GM19452 (cell line): ENCODE measurements around the gene AGBL1.
"Not testable (repeated sequence)": the region's sequence is repeated elsewhere in the genome, so short reads cannot be mapped to it uniquely, and the experiment has no call there.

Experiments used
- ATAC-seq: cut with Tn5 transposase; IDR thresholded peaks from one replicate; pipeline ENCODE4 v1.9.1; 2021; ENCODE audit not compliant: unreplicated experiment

AGBL1 gene

DNA sequence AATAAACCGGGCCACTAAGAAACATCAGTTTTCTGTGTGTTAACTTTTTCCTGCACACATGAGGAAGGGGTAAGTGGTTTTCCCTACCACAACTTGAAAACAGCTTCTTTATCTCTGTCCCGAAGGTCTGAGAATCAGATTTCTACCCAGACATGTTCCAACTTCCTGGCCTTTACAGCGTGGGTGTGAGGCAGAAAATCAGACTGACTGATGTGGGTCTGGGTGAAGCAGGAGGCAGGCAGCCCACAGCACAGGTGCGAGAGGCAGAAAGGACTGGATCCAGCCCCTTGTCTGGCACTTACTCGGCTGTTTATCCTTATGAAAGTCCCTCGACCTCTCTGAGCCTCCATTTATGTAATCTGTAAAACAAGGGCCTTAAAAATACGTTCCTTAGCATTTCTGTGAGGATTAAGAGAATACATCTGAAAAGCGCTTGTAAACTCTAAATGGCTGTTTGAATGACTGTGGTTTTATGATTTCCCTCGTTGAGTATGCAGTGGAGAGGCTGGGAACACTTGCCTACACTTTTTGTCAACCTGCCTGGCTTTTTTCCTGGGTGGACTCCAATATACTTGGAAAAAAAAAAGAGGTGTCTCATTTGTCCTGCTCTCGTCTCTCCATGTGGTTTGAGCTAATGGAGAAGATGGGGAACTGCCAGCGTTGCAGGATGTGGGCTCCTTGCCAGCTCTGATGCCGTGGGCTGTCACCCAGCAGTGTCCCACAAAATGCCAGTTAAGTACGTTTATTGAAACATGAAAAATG lies 3.1 kb downstream of the AGBL1 start:
- no peak for ATAC-seq

DNA sequence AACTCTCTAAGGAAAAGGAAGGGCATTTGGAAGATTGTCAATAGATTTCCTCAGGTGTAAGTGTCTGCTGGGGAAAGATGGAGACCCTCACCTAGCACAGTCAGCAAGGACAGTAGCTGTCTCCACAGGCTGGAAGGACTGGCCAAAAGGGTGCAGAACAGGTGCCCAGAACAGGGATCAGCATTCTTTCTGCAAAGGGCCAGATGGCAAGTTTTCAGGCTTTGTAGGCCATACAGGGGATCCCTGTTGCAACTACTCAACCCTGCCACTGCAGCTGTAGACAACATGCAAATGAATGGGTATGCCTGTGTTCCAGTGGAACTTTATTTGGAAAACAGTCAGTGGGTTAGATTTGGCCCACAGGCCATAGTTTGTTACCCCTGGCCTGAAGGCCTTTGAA lies 8.1 kb downstream of the AGBL1 start:
- ATAC-seq: no peak

DNA sequence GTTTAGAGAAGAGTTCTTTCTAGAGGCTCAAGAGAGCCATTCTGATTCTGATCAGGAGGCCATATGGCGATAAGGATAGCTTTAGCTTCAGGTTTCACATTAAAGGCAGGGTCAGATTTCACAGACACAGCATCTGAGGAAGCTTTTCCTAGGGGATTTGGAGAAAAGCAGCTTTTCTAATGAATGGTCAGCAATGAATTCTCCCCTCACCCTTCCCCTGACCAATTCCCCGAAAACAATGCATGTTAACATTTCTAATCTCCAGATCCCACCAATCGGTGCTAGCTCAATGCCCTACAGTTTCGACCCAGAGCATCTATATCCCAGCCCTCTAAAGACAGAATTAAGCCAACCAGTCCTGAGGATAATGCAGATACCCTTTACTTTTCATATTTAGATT lies 9.8 kb downstream of the AGBL1 start:
- no peak for ATAC-seq

DNA sequence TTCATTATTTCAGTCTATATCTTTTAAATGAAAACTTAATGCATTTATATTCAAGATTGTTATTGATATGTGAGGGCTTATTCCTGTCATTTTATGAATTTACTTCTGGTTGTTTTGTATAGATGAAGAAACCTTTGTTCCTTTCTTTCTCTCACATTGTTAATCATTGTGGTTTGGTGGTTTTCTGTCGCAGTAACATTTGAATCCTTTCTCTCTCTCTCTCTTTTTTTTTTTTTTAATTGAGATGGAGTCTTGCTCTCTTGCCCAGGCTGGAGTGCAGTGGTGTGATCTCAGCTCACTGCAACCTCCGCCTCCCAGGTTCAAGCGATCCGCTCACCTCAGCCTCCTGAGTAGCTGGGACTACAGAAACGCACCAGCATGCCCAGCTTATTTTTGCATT lies 22.1 kb downstream of the AGBL1 start:
- ATAC-seq: no peak

DNA sequence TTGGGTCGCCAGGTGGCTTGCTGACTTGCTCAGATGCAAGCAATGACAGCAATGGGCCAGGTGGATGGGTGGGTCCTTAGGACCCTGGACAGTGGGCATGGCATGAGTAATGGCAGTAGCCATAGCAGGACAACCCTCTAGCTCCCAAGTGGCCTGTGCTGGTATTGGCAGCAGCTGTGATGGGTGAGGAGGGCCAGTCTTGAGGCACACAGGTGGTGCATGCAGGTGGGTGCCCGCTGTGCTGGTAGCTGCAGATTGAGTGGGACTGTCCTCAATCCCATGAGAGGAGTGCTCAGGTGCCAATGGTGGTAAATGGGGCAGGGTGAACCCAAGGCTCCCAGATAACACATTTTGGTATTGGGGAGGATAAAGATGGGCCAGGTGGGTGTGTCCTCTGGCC lies 24.2 kb downstream of the AGBL1 start:
- no peak for ATAC-seq

DNA sequence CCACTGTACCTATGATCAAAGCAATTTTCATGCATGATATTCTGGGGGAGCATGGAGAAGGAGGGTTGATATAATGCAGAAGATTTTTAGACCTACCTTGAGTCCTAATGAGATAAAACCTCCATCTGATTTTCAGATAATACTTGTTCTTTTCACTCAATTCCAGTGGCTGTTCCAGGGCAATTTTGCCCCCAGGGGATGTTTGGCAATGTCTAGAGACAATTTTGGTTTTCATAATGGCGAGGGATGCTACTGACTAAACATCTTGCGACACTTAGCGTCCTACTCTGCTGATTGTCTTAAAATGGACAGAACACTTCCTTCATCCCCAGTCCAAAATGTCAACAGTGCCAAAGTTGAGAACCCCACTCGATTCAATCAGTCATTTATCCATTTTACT lies 26.6 kb downstream of the AGBL1 start:
- no peak for ATAC-seq

DNA sequence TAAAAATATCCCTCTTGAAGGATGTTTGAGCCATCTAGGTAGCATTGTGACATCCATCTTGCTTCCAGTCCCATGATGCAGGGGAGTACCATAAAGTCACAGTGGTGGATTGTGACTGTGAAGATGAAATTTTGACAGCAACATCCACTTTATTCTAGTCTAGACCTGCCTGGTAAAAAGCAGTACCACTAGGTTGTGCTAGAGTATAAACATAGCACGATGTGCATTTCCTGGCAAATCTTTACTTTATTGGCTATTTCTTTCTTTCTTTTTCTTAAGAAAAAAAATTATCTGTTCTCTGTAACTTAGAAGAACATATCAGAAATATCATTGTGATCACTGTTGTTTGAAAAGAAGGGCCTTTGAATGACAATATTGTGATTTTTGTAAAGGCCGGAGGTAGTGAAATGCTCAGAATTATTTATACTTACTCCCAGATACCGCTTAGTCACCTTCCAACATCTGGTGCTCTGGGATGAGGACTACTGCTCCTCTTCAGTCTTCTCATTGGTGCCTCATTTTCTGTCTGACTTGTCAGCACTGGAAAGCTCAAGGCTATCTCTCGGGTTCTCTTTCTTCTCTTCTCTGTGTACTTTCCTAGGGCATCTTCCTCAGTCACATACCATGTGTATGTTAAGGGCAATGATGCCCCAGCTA lies 35.6 kb downstream of the AGBL1 start:
- no peak for ATAC-seq

DNA sequence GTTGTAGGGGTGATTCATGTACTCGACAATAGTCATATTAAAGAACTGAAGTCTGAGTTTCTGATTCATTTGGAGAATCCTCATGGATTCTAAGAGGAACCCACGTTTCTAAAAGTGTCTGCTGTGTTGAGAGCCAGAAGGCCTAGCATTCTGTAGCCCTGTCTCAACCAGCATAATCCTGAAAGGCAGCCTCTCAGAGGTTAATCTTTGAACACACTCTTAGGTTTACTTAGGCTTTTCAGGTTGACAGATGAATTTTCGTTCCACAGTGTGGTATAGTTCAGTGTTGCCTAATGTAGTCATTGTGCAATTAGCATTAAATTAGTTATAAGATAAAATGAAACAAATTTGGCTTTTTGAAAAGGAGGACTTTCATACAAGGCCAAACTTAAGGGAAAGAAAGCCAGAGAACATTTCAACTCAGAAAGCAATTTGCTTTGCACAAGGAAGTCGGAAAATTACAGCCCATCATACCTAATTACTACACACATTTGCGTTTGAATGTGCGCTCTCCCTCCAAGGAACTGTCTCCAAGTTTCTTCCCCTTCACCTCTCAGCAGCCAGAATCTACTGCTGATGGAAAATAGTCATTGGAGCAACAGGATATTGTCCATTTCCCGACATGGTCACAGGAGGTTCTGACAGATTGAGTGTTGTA lies 42.0 kb downstream of the AGBL1 start:
- ATAC-seq: no peak

DNA sequence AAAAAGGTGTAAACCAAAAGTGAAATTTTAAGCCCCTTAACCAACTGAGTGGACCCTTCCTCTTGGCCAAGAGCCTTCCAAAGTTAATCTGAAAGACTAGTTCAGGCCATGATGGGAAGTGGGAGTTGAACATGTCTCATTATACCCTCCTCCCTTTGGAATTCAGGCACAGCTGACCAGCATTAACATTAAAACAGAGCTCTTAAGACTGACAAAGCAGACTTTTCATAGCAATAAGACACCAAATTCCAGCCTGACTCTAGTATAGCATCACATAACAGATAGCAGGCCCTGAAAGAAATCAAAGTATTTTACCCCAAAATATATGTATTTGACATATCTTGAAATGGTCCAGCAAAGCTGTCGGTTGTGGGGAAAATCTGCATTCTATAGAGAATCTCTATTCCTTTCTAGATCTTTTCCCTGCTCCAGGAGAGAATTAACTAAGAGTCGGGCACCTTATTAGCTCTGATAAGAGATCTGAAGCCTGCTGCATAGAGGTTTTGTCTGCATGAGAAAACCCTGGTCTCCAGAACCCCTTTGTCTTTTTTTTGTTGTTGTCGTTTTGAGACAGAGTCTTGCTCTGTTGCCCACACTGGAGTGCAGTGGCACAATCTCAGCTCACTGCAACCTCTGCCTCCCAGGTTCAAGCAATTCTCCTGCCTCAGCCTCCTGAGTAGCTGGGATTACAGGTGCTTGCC lies 43.2 kb downstream of the AGBL1 start:
- not testable (repeated sequence) for ATAC-seq

DNA sequence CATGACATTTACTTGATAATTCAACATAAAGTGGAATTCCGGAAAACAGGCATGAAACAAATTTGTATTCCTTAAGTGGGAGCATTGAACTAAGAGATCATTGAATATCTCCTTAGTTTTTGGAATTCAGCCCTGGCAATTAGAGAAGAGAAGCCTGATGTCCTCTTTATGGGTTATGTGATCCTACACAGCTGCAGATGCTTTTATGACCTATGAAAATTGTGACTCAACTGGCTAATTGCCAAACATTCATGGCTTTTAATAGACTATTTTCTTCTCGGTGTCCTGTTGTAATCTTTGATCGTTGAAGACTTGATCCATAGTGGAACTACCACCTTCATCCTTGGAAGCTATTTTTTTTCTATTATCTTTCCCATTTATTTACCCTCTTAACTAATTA lies 46.1 kb downstream of the AGBL1 start:
- no peak for ATAC-seq

DNA sequence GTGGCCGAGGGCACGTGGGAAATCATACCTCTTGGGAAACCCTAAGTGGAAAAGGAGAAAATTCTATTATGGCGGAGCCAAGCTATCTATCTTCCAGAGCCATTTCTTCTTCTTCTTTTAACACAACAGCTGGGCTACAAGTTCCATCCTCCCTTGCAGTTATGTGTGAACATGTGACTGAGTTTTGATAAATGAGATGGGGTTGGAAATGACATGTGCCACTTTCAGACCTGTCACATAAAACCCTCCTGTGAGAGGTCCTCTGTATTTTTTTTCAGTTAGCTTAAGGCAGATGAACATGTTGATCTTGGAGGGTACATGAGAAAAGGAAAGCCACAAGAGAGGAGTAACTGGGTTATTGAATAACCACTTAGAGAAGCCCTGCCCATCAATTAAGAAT lies 47.9 kb downstream of the AGBL1 start:
- ATAC-seq: no peak

DNA sequence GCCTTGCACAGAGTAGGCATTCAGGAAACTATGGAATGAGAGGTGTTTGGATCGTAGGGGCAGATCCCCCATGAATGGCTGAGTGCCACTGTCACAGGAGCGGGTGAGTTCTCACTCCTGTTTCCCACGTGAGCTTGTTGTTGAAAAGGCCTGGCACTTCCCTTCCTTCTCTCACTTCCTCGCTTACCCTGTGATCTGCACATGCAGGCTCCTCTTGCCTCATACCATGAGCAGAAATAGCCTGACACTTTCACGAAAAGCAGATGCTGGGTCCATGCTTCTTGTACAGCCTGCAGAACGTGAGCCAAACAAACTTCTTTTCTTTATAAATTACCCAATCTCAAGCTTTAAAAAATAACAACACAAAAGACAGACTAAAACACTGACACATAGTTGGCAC lies 55.4 kb downstream of the AGBL1 start:
- no peak for ATAC-seq

DNA sequence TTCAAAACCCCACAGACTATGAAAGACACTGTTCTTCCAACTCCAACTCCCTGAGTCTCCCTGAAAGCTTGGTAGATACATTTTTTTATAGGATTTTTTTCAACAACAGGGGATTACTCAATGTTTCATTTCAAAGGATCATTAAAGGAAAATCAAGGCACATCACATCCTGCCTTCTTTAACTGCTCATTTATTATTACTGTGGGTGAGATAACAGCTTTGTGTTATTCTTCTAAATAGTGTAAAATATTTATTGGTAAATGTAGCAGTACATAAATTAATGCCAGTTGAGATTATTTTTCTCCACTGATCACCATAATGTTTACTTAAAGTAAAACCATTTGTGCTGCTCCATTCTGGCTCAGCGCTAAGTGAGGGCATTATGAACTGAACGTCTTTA lies 57.2 kb downstream of the AGBL1 start:
- ATAC-seq: no peak

DNA sequence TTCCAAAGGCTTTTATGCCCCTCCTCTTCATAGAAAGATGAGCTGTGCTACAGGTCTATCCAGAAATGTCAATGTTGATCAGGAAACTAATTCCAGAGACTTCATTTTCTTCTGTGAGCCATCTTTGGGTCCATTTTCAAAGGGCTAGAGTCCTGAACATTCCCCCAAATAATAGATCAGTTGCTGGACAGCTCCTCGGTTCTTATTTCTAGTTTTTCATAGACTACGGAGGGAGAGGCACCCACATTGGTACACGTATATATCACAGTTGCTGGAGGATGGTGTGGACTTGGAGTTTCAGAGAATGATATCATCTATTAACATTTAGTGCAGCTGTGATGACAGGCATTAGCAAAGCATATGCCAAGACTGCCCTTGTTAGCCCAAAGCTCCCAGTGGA lies 59.1 kb downstream of the AGBL1 start:
- ATAC-seq: no peak

DNA sequence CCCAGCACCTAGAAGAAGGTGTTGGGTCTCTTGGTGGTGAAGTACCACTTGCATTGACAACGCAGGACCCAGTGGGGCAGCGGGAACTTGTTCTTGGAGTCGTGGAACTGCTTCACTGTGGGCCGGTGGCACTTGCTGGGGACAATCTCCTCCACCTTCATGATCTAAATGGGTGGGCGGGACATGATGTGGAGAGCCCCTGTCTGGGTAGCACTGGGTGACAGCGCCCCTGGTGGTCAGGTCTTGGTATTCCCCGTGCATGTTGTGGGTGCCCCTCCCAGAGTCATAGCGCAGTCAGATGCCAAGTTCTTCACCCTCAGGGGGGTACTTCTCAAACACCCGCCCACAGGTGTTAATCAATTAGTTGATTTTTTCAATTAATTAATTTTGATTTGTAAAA lies 60.2 kb downstream of the AGBL1 start:
- ATAC-seq: no peak

DNA sequence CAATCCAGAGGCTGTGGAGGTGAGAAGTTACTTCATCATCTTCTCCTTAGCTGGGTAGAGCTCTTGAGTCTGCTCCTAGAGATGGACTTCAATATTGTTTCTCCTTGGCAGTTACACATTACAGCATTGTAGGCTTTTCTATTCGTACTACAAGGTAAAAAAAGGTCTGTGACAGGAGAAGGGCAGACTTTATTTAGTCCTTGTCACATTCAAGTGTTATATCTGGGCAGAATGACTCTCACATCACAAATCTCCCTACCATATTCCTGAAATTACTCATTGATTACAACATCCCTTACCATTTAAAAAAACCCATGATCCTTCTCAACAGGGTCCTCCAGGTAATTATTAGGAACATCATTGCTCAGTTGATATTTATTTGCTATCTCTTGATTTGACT lies 75.0 kb downstream of the AGBL1 start:
- no peak for ATAC-seq

DNA sequence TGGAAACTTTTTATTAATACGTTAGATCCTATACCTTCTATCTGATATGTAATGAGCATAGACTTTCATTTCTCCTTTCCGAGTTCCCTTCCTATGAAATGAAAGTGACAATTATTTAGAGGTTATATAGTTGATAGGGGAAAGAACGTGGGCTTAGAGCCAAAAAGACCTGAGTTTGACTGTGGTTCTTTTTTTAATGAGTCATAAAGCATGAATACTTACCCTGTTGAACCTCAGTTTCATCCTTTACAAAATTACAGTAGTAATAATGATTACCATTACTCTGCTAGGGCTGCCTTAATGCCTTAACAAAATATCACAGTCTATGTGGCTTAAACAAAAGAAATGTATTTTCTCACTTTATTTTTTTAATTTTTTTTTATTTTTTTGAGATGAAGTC lies 75.9 kb downstream of the AGBL1 start:
- no peak for ATAC-seq

DNA sequence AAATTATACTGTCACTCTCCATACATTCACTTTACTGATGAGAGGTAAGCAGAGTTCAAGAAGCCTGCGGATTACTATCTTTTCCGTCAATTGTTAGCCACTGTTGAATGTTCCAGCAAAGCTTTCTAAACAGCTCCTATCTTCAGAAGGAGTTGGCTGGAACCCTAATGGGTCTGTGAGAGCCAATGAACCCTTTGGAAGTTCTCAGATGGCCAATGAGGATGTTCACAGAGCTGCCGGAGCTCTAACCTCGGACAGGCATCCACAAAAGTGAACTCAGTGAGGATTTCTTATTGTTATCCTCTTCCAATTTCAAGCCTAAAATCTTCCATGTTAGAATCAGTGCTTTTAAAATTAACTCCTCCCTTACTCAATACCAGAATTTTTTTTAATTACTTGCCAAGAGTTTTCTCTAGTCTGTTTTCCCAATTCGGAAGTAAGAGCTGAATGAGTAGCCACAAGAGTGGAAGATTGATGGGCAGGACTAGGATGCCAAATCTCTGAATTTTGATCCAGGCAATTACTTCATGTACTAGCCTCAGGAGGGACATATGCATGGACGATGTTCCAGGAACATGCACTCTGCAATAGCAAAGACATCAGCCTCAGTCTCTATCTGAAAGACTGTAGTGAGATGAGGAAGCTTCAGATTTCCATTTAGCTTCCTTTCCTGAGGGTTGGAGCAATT lies 78.1 kb downstream of the AGBL1 start:
- ATAC-seq: no peak

DNA sequence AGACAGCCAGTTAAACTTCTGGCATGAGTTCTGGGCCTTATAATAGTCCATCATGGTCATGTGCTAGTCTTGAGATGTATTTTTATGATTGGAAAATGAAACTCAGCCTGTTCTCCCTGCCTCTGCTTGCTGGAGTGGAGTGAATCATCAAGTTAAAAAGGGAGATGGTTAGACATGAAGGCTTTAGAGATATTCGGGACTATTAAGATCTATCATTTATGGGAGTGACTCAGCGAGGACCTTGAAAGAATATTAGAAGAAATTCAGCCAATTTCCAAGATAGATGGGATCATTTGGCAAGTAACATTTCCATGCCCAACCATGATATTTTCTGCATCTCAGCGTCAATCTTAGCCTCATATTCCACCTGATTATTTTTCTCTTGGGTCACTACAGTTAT lies 79.8 kb downstream of the AGBL1 start:
- ATAC-seq: no peak

DNA sequence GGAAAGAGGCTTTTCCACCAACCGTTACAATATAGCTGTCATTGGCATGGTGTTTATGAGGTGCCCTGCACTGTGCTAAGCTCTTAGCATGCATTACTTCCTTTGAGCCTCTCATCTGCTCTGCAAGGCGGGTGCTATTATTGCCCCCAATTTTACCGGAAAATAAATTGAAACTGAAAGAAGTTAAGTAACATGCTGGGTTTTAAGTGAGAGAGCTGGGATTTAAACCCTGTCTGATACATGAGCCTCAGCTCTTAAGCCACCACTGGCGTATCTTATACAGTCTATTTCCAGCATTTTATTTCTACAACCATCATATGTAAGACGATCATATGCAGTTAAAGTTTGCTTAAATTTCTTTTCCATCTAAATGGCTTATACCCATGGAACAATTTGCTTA lies 81.6 kb downstream of the AGBL1 start:
- ATAC-seq: no peak

DNA sequence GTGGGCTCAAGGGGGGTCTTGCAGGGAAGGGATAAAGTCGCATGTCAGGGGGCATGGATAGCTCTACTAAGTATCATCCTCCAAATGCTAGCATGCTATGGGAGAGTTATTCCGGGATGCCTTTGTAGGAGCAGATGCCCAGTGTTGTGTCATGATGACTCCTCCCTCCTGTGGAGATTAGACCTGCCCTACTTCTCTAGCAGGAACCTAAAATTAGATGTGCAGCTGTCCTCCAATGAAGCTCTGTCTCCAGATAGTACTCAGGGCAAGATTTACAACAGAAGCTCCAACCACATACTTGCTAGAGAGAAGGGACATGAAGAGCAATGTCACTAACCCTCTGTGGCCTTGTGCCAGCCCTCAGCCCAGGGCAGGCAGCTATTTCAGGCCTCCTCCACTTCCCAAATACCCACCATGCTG lies 82.5 kb downstream of the AGBL1 start:
- no peak for ATAC-seq
